SHP77 (cell line): ENCODE data around the gene TAF6.
"Not testable (repeated sequence)": the region's sequence is repeated elsewhere in the genome, so short reads cannot be mapped to it uniquely, and the experiment has no call there.

Source experiments
- DNase-seq, 2 experiments: peaks; one replicate each; lab custom pipeline; 2025; lab: John Stamatoyannopoulos, UW

Gene TAF6

DNA sequence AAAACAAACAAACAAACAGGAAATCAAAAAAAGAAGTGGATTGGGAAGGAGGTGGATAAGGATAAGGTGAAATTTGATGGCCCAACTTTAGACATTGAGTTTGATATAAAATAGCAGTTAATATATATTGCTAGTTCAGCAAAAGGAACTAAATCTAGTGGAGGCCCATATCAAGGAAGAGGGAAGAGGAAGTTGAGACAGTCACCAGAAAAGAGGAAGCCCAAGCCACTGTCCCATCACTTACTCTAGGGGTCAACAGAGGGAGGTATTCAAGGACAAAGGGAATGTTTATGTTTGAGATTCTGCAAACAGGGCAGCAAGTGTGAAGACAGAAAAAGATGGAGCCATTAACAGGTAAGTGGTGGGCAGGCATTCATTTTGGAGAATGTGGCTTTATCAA, 33.2 kb upstream of the TAF6 start:
- DNase-seq, result no peak

- peak; percentile 98 for DNase-seq
These were observed 29.6 kb upstream of the TAF6 start, which contains the start of gene LAMTOR4 for GRCh38 chr7:100148559-100149328. Gene LAMTOR4, plus strand, starts transcription at chr7:100148918. Its CDS starts 55 bp downstream, at chr7:100148973.

DNA sequence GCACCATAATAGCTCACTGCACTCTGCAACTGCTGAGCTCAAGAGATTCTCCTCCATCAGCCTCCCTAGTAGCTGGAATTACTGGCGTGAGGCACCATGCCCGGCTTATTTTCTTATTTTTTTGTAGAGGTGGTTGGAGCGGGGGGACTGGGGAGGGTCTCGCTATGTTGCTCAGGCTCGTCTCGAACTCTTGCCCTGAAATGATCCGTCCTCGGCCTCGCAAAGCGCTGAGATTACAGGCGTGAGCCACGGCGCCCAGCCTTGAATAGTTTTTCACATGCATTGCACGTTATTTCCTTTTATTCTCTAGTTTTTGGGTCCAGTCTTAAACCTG, 29.0 kb upstream of the TAF6 start:
- DNase-seq, result no peak

DNA sequence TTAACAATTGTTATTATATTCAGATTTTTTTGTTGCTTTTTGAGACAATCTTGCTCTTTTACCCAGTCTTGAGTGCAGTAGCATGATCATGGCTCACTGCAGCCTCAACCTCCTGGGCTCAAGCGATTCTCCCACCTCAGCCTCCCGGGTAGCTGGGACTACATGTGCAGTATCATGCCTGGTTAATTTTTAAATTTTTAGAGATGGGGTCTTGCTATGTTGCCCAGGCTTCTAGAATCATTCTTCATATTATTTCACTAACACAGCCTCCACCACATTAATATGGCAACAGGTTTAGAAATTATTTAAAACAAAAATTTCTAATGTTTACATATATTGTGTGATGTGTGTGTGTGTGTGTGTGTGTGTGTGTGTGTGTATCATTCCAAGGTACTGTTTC, 28.1 kb upstream of the TAF6 start:
- DNase-seq, result no peak

DNA sequence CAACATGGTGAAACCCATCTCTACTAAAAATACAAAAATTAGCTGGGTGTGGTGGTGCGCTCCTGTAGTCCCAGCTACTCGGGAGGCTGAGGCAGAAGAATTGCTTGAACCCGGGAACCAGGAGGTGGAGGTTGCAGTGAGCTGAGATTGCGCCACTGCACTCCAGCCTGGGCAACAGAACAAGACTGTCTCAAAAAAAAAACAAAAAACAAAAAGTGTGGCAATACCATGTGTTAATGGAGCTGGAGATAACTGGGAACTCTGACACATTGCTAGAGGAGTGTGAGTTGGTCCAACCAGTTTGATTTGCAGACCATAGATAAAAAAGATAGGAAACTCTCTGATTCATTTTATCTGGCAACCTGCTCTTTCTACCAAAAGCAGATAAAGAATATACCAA, 27.2 kb upstream of the TAF6 start:
- not testable (repeated sequence) for DNase-seq

DNA sequence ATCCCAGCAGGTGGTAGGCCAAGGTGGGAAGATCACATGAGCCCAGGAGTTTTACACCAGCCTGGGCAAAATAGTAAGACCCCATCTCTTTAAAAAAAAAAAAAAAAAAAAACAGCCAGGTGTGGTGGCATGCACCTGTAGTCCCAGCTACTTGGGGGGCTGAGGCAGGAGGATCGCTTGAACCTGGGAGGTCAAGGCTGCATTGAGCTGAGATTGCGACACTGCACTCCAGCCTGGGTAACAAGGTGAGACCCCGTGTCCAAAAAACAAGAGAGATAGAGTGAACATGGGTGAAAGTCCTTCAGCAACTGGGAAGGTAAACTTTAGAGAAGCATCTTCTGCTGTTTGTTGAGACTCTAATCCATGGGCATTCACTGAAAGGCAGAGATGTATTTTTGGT, 23.3 kb upstream of the TAF6 start:
- no peak for DNase-seq

GRCh38 chr7:100141555-100141949, 22.4 kb upstream of the TAF6 start:
- DNase-seq, result no peak

- DNase-seq, result no peak
These were observed 18.9 kb upstream of the TAF6 start for GRCh38 chr7:100137851-100138760.

DNA sequence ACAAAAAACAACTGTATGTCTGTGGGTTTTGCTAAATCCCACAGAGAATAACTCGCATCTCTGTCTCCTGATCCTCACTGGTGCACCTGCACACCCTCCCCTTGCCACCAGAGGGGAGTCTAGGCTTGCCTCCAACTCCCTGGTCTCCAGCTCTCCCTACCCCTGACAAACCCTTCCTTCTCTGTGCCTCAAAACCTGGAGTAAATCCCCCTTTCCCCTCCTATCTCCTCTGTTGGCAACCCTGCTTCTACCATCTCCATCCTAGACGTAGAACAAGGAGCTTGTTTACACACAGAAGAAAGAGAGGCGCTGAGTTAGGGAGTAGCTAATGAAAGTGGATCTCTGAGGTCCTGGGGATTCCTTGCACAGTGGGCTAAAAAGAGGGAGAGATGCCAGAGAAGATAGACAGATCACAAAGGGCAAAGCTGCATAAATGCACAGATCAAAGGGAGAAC, 13.6 kb upstream of the TAF6 start:
- peak; percentile 61 to 74 for DNase-seq

DNA sequence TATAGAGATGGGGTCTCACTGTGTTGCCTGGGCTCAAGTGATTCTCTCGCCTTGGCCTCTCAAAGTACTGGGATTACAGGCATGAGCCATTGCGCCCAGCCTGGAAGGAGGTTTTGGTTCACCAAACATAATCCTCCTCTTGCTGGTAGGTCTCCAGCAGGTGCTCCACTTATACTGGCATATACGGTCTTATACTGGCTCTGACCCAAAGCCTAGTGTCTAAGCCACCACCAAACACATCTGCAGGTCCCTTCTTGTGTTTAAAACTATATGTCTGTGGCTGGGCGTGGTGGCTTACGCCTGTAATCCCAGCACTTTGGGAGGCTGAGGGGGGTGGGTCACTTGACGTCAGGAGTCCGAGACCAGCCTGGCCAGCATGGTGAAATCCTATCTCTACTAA, 13.0 kb upstream of the TAF6 start:
- DNase-seq, result peak in 1 of 2 experiments; percentile 25

GRCh38 chr7:100130608-100131453, 11.7 kb upstream of the TAF6 start:
- DNase-seq, result peak; percentile 43 to 70

DNA sequence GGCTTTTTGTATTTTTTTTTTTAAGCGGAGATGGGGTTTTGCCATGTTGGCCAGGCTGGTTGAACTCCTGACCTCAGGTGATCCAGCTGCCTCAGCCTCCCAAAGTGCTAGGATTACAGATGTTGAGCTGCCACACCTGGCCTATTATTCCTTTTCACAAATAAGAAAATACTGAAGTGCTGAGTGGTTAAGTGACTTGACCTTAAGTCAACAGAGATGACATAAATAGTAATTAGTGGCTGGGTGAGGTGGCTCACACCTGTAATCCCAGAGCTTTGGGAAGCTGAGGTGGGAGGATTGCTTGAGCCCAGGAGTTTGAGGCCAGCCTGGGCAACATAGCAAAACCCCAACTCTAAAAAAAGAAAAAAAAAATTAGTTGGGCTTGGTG, 11.1 kb upstream of the TAF6 start:
- DNase-seq, result not testable (repeated sequence)

DNA sequence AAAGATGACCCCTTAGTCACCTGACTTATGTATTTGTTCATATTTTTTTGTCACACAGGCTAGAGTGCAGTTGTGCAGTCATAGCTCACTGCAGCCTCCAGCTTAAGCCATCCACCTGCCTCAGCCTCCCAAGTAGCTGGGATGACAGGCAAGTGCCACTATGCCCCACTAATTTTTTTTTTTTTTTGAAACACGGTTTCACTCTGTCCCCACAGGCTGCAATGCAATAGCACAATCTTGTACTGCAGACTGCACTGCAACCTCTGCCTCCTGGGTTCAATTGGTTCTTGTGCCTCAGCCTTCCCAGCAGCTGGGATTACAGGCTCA, 9.4 kb upstream of the TAF6 start:
- no peak for DNase-seq

GRCh38 chr7:100127866-100128636, 8.9 kb upstream of the TAF6 start:
- DNase-seq, result peak in 1 of 2 experiments; percentile 7

GRCh38 chr7:100126931-100127865, 8.0 kb upstream of the TAF6 start, which contains the start of gene MBLAC1:
Gene MBLAC1, plus strand, starts transcription at chr7:100126967. Its CDS starts 429 bp downstream, at chr7:100127396.
- DNase-seq, result peak; percentile 71 to 81

GRCh38 chr7:100126239-100126930, 7.2 kb upstream of the TAF6 start:
- DNase-seq, result no peak

DNA sequence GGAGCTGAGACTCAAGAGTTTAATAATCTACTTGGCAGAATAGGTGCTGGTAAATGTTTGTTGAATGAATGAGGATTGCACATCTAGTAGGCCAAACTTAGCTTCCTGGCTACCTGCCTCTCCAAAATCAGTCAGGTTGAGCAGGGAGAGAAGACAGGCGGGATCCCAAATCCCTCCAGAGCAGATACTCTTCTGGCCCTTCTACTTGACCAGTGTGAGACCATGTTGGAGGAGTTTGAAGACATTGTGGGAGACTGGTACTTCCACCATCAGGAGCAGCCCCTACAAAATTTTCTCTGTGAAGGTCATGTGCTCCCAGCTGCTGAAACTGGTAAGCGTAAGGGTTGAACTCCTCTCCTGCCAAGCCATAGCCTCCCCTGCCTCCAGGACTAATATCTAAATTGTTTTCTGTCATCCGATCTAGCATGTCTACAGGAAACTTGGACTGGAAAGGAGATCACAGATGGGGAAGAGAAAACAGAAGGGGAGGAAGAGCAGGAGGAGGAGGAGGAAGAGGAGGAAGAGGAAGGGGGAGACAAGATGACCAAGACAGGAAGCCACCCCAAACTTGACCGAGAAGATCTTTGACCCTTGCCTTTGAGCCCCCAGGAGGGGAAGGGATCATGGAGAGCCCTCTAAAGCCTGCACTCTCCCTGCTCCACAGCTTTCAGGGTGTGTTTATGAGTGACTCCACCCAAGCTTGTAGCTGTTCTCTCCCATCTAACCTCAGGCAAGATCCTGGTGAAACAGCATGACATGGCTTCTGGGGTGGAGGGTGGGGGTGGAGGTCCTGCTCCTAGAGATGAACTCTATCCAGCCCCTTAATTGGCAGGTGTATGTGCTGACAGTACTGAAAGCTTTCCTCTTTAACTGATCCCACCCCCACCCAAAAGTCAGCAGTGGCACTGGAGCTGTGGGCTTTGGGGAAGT, 5.4 kb upstream of the TAF6 start:
- DNase-seq, result no peak

DNA sequence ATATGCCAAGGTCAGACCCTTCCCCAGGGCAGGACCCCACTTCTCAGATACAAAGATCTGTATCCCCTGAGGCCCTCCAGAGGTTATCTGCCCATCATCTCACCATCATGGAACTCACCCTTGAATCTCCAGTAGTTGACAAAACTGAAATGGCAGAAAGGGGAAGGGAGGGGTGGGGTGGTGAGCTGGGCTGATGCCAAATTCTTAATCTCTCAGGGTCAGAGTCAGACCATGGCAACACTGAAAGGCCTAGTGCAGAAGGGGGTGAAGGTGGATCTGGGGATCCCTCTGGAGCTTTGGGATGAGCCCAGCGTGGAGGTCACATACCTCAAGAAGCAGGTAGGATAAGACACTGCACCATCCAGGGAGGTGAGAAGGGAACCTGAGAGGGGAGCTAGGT, 3.4 kb upstream of the TAF6 start:
- no peak for DNase-seq
